T-helper 22 cell (primary cell): Measurements from ENCODE around the gene TXK.

ENCODE experiments used
- DNase-seq: peaks from one replicate; pipeline ENCODE4 v3.0.0-alpha.2; 2020; ENCODE audit warnings: low read depth

TXK gene

DNA sequence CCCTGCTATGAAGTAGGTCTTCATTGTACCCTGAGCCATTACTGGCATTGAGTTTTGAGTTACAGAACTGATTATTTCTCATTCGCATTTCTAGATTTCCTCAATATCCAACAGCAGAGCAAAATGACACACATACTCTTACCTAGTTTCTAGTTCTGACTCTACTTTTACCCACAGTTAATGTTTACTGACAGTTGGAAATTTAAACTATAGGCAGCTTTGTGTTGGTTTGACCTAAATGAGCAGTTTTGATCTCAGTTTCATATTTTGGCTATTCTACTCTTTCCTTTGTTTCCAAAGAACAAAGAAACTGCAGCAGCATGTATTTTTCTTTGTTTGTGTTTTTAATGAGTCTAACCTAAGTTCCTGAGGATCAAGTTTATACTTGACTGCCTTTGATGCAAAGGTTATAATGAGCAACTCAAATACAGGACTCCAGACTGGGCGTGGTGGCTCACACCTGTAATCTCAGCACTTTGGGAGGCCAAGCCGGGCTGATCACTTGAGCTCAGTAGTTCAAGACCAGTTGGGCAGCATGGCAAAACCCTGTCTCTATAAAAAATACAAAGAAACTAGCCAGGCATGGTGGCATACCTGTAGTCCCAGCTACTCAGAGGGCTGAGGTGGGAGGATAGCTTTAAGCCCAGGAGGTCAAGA, 30.4 kb downstream of the TXK start:
- no peak for DNase-seq

GRCh38 chr4:48102303-48102702, 31.7 kb downstream of the TXK start:
- DNase-seq = no peak

DNA sequence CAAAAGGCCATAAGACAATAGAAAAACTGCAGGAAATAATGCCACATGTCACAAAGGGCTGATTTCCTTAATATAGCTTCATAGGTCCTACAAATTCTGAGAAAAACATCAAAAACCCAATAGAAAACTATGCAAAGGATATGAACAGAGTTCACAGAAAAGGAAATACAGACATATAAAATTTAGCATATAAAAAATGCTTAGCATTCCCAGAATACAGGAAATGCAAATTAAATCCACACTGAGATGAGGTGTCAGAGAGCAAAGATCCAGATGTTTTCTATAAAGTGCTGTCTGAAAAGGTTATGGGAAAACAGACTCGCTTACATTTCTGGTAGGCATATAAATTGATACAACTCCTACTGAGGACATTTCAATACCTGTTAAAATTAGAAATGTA, 33.8 kb downstream of the TXK start:
- DNase-seq = no peak

DNA sequence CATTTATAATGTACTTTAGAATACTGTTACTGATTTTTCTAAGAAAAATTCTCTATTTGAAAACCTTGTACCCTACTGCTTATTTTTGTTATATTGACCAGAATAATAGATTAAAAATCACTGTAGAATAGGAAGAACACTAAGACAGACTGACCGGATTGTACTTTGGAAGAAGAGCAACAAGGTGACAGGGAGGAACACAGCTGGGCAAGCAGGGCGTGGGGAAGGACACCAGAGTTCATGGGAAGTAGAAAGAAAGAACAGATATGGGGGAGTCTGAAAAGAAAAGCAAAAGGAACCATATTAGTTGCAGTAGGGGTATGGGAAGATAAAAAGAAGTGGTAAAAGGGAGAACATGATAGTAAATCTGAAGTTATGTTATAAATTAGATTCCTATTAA, 38.6 kb downstream of the TXK start:
- no peak for DNase-seq

DNA sequence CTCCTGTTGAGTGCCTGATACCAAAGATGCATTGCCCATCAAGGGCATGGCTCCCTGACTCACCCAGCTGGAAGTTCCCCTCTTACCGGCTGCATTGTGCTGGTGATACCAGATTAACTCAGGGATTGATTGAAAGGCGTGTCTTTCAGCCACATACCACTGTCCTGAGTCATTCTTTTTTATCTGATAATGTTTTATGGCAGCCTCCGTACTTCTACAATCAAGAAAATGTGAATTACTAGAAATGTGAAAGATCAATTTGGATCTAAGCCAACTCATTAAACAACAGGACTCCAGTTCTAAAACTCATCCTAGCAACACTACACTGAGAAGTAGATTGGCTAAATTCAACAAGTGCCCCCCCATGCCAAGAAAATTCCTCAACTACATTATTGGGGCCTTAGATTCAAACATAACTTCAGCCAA, 40.0 kb downstream of the TXK start:
- no peak for DNase-seq

- DNase-seq = no peak
Observed at GRCh38 chr4:48090621-48091020, 43.4 kb downstream of the TXK start.

GRCh38 chr4:48085821-48086589, 48.0 kb downstream of the TXK start:
- no peak for DNase-seq

GRCh38 chr4:48082956-48083355, 51.1 kb downstream of the TXK start:
- DNase-seq = no peak

DNA sequence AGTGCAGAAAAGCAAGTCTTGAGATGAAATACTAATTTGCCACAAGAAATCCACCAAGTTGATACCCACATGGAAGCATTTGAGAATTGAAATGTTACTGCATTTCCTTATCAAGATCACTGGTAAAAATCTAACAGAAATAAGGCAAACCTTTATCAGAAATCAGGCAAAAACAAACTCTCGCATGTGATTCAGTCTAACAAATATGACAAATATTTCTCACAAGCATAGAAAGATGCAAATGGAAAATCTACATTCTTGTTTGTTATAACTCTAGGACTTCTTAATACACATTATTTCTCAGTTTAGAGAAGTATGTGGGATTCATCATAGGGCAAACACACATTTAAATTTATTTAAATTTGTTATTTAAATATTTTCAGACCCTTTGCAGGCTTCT, 52.9 kb downstream of the TXK start:
- DNase-seq = no peak

GRCh38 chr4:48079972-48080391, 54.1 kb downstream of the TXK start:
- DNase-seq = no peak

- DNase-seq = no peak
Observed at GRCh38 chr4:48078862-48079655, 55.0 kb downstream of the TXK start.

GRCh38 chr4:48078425-48078824, 55.6 kb downstream of the TXK start:
- DNase-seq = no peak

GRCh38 chr4:48074657-48075056, 59.4 kb downstream of the TXK start:
- no peak for DNase-seq

GRCh38 chr4:48073567-48074103, 60.4 kb downstream of the TXK start:
- no peak for DNase-seq

GRCh38 chr4:48071191-48071590, 62.9 kb downstream of the TXK start:
- DNase-seq = no peak

GRCh38 chr4:48069026-48069425, 65.0 kb downstream of the TXK start:
- DNase-seq = no peak

DNA sequence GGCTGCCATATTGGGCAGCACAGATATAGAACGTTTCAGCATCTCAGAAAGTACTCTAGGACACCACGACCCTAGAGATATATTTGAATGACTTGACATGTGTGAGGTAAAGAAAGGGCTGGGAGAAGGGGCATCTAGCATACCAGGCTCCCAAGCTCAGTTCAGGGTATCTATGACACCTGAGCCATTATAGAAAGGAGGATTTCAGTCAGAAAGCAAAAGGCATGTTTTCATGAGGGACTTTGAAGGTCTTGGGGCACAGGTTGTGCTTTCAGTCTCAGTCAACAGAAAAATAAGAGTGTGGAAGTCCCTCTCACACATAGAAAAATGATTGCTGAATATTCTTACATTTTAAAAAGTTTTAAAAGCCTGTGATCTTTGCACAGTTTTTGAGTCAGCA, 65.9 kb downstream of the TXK start:
- no peak for DNase-seq

DNA sequence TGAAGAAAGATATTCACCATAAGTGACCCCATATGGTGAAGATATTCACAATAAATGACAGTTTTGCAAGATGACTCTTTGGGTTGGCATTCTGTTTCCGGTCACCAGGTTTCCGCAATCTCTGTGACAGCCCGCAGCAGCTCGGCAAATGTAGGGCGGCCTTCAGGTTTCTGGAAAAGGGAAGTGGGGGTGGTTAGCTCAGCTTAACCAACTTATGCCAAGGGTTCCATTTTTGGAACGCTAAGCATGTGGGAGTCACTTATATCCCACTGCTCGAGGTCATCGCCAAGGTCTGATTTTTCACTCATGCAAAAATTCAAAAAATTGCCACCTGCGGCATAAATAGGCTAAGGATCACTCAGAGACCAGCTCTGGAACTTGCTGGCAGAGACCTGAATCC, 66.5 kb downstream of the TXK start:
- DNase-seq = no peak

- DNase-seq = no peak
Observed at GRCh38 chr4:48065587-48066052, 68.4 kb downstream of the TXK start.

- DNase-seq = no peak
Observed at GRCh38 chr4:48064349-48064748, 69.7 kb downstream of the TXK start.

DNA sequence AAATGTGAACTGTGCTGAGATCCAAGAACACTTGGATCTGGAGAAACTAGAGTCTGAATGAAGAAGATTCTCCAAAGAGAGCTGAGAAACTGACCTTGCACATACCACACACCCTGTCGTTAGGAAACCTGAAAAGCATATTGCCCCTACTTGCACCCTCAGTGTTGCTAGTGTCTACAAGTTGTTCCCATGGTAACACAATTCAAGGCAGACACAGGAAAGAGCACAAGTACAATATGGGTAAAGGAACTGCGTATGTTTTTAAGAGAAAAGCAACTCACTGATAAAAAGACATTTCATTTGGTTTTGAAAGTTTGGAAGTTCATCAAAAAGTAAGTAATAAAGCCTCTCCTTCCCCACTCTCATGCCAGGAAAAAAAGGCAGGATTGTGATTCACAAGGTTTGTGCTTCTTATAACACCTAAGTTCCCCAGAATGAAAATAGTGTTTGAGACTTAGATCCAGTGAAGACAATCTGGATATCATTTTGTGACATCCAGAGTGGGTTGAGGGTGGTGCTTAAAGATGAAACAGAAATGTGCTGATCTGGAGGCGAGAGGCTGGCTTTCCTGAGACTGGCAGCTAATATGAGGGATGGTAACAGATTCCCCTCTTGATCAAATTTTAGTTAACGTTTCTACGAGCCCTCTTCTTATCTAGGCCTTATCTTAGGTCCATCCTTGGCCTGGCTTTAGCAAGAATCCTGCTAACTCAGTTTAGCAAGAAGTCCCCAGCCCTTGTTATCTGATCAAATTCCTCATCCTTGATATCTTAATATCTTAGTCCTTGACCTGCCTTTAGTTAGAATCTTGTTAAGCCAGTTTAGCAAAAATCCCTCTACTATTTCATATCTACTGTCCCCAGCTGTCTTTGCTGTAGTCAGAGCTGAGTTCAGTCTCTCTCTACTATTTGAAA, 75.2 kb downstream of the TXK start:
- DNase-seq = no peak

DNA sequence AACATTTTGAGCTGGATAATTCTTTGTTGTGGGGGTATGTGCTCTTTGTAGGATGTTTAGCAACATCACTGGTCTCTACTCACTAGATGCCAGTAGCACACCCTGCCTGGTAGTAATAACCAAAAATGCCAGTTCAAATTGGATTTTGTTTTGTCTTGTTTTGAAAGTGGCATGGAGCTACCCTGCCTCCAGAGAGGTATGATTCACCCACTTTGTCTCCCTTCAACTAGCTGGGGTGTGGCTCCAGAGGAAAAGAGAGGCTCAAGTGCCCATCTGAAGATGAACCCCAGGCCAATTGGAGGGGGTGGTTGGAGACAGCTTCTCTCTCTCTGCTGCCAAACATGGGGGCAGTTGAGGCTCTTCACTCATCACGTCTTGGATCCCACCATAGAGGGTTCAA, 83.0 kb downstream of the TXK start:
- DNase-seq = no peak
